Keratinocyte (primary cell): ENCODE measurements around the gene TDP2. TPM values are rescaled to one million over a fixed set of nuclear protein-coding genes. Genes with fewer than 3 reads are reported as not detected.
"Not testable (repeated sequence)": the region's sequence is repeated elsewhere in the genome, so short reads cannot be mapped to it uniquely, and the experiment has no call there.

Experiments
- DNase-seq: peaks from one replicate; pipeline ENCODE4 v3.0.0-alpha.2; 2011; ENCODE audit warnings: low read depth, missing footprints, low spot score
- FAIRE-seq: peaks from 2 replicates; lab custom pipeline; 2011; peaks lifted over from hg19 to GRCh38; lab: Jason Lieb, UNC
- H2AFZ ChIP-seq: 2 replicates; pipeline ENCODE4 v1.6.0; 2012; ENCODE audit warnings: low read length, control low read depth, inconsistent platforms; ENCODE audit not compliant: control insufficient read depth
- H3K27ac ChIP-seq: 2 replicates; pipeline ENCODE4 v1.5.1; 2011; ENCODE audit warnings: low read length; ENCODE audit not compliant: control insufficient read depth, insufficient read depth
- H3K27me3 ChIP-seq: 3 replicates; pipeline ENCODE4 v1.6.0; 2011; ENCODE audit warnings: low read length; ENCODE audit not compliant: control insufficient read depth, insufficient read depth; ENCODE audit errors: extremely low read depth
- H3K36me3 ChIP-seq, 2 experiments: 2 replicates in 1 of 2; 3 replicates in 1 of 2; pipeline ENCODE4 v1.5.1; 2011; ENCODE audit warnings: low read length in 2 of 2, mild to moderate bottlenecking in 1 of 2; ENCODE audit not compliant: control insufficient read depth in 2 of 2, insufficient read depth in 2 of 2; ENCODE audit errors: extremely low read depth in 1 of 2
- H3K4me1 ChIP-seq: 3 replicates; pipeline ENCODE4 v1.5.1; 2011; ENCODE audit warnings: low read length; ENCODE audit not compliant: control insufficient read depth, insufficient read depth; ENCODE audit errors: extremely low read depth
- H3K4me2 ChIP-seq: 3 replicates; pipeline ENCODE4 v1.6.0; 2011; ENCODE audit warnings: low read depth, low read length; ENCODE audit not compliant: control insufficient read depth, insufficient read depth; ENCODE audit errors: extremely low read depth
- H3K4me3 ChIP-seq, 3 experiments: fragments of 200-600 bp in 1 of 3; sonication (generic) in 1 of 3; 2 replicates in 2 of 3; 3 replicates in 1 of 3; pipeline ENCODE4 v1.5.1; 2011 to 2016; ENCODE audit warnings: low read length in 3 of 3, mild to moderate bottlenecking in 3 of 3, control low read depth in 2 of 3, inconsistent platforms in 1 of 3, low read depth in 1 of 3, mixed read lengths in 1 of 3, mixed run types in 1 of 3, moderate library complexity in 1 of 3; ENCODE audit not compliant: control insufficient read depth in 2 of 3, insufficient read depth in 2 of 3; ENCODE audit errors: extremely low read depth in 1 of 3
- H3K79me2 ChIP-seq: 2 replicates; pipeline ENCODE4 v1.6.0; 2012; ENCODE audit warnings: low read length; ENCODE audit not compliant: control insufficient read depth, insufficient read depth
- H3K9ac ChIP-seq: 3 replicates; pipeline ENCODE4 v1.6.0; 2011; ENCODE audit warnings: low read length; ENCODE audit not compliant: control insufficient read depth, insufficient read depth; ENCODE audit errors: extremely low read depth
- H3K9me1 ChIP-seq: 3 replicates; pipeline ENCODE4 v1.6.0; 2011; ENCODE audit warnings: low read length; ENCODE audit not compliant: control insufficient read depth, insufficient read depth; ENCODE audit errors: extremely low read depth
- H3K9me3 ChIP-seq: 2 replicates; pipeline ENCODE4 v1.5.1; 2012; ENCODE audit warnings: low read depth, low read length; ENCODE audit not compliant: control insufficient read depth
- H4K20me1 ChIP-seq: 3 replicates; pipeline ENCODE4 v1.6.0; 2011; ENCODE audit warnings: low read length; ENCODE audit not compliant: control insufficient read depth, insufficient read depth; ENCODE audit errors: extremely low read depth
- EZH2 ChIP-seq: IDR thresholded peaks from one replicate; pipeline ENCODE4 v1.6.1; 2012; ENCODE audit warnings: inconsistent platforms, mild to moderate bottlenecking, low read length, moderate library complexity
- dilution Hi-C: fragments of 300-500 bp; cut with MboI; formaldehyde crosslinking; loops from one replicate; pipeline ENCODE4 v1.7.0; 2020; ENCODE audit warnings: low sequenced_read_pairs; ENCODE audit not compliant: extremely low pct_ligation_motif_present
- polyA plus RNA-seq, 5 experiments: library from polyadenylated mRNA; depleted of rRNA in 3 of 5; stranded (reverse) in 3 of 5; stranded (forward) in 1 of 5; unstranded in 1 of 5; fragments of >200 nt; gene quantifications; 1 replicate in 1 of 5; 2 replicates in 3 of 5; 3 replicates in 1 of 5; pipeline versions ENCODE4 v1.2.1 to v1.2.3, GENCODE V29; 2011 to 2012; ENCODE audit warnings: missing spikeins in 2 of 5, low read depth in 1 of 5, low replicate concordance in 1 of 5
- TF ChIP-seq, protein P1 (sequence below), 3 experiments: IDR thresholded peaks in 1 of 3; conservative IDR thresholded peaks in 1 of 3; optimal IDR thresholded peaks in 1 of 3; 2 replicates in 2 of 3; 3 replicates in 1 of 3; pipeline versions ENCODE3 to v1.5.1; 2011; ENCODE audit warnings: low read length in 3 of 3, mild to moderate bottlenecking in 3 of 3, moderate library complexity in 2 of 3, control low read depth in 1 of 3, inconsistent platforms in 1 of 3; ENCODE audit not compliant: insufficient read depth in 2 of 3; ENCODE audit errors: extremely low read depth in 1 of 3

TDP2 gene
- polyA plus RNA-seq, 1 donor (not counting 4 experiments of a cell fraction or from before 2014, with no cell fraction given): 39.8 TPM

DNA sequence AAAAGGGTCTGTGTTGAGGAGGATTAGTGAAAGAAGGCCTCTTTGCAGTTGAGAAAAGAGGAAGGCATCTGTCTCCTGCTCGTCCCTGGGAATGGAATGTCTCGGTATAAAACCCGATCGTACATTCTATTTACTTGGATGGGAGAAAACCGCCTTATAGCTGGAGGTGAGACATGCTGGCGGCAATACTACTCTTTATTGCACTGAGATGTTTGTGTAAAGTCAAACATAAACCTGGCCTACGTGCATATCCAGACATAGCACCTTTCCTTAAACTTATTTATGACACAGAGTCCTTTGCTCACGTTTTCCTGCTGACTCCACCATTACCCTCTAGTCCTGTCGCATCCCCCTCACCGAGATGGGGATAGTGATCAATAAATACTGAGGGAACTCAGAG lies 4.5 kb downstream of the TDP2 start:
- Histone ChIP-seq H2AFZ (no peak overlapping the region), H3K79me2 (peaks cover 35% of the 10 kb centered on the region), H3K4me2 (no peak overlapping the region), H3K4me1 (peaks cover 12% of the 10 kb centered on the region), H4K20me1 (no peaks in the 10 kb centered on the region), H3K36me3 (peaks cover 12 to 18% of the 10 kb centered on the region in 2 experiments), H3K27ac (no peak overlapping the region), H3K4me3 (no peak overlapping the region), H3K9ac (no peak overlapping the region), H3K9me1 (no peaks in the 10 kb centered on the region), H3K9me3 (no peaks in the 10 kb centered on the region), H3K27me3 (no peaks in the 10 kb centered on the region)
- no peak for FAIRE-seq
- dilution Hi-C loops: no loop called here
- no peak for TF ChIP-seq EZH2
- TF ChIP-seq, protein P1, sequence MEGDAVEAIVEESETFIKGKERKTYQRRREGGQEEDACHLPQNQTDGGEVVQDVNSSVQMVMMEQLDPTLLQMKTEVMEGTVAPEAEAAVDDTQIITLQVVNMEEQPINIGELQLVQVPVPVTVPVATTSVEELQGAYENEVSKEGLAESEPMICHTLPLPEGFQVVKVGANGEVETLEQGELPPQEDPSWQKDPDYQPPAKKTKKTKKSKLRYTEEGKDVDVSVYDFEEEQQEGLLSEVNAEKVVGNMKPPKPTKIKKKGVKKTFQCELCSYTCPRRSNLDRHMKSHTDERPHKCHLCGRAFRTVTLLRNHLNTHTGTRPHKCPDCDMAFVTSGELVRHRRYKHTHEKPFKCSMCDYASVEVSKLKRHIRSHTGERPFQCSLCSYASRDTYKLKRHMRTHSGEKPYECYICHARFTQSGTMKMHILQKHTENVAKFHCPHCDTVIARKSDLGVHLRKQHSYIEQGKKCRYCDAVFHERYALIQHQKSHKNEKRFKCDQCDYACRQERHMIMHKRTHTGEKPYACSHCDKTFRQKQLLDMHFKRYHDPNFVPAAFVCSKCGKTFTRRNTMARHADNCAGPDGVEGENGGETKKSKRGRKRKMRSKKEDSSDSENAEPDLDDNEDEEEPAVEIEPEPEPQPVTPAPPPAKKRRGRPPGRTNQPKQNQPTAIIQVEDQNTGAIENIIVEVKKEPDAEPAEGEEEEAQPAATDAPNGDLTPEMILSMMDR (optimal IDR thresholded peaks at IDR 0.05 in 1 of 3, IDR thresholded peaks at IDR 0.05 in 1 of 3, conservative IDR thresholded peaks at IDR 0.05 in 1 of 3; ENCODE audit: extremely low read depth in 1 of 3, insufficient read depth in 2 of 3, low read length in 3 of 3): no peak
- DNase-seq: no peak

DNA sequence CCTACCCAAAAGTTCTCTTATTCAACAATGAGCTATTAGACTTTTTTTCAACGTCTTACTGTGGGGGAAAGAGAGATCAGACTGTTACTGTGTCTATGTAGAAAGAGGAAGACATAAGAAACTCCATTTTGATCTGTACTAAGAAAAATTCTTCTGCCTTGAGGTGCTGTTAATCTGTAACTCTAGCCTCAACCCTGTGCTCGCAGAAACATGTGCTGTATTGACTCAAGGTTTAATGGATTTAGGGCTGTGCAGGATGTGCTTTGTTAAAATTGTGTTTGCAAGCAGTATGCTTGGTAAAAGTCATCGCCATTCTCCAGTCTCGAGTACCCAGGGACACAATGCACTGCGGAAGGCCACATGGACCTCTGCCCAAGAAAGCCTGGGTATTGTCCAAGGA lies 4.9 kb downstream of the TDP2 start:
- FAIRE-seq, H4K20me1 ChIP-seq, H3K9me3 ChIP-seq, H2AFZ ChIP-seq, H3K27ac ChIP-seq, H3K9me1 ChIP-seq, H3K4me2 ChIP-seq, H3K27me3 ChIP-seq, DNase-seq, H3K4me3 ChIP-seq, H3K9ac ChIP-seq, dilution Hi-C loops: not testable (repeated sequence)
- Histone ChIP-seq H3K36me3 (peaks cover 12 to 18% of the 10 kb centered on the region in 2 experiments), H3K4me1 (peaks cover 12% of the 10 kb centered on the region), H3K79me2 (peaks cover 33% of the 10 kb centered on the region)

DNA sequence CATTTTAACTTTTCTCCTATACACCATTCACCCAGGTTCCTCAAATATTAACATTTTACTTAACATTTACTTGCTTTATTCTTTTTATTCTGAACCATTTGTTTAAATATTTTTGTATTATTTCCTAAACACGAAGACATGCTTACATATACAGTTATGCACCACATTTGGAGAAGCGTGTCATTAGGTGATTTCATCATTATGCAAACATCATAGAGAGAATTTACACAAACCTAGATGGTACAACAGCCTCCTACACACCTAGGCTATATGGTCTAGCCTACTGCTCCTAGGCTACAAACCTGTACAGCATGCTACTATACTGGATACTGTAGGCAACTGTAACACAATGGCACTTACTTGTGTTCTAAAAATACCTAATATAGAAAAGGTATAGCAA lies 6.6 kb downstream of the TDP2 start:
- dilution Hi-C loops: no loop called here
- H3K36me3 ChIP-seq: peaks cover 13 to 18% of the 10 kb centered on the region in 2 experiments
- no peak overlapping the region for H3K27ac ChIP-seq
- no peaks in the 10 kb centered on the region for H3K9me3 ChIP-seq
- TF ChIP-seq, protein P1 (optimal IDR thresholded peaks at IDR 0.05 in 1 of 3, IDR thresholded peaks at IDR 0.05 in 1 of 3, conservative IDR thresholded peaks at IDR 0.05 in 1 of 3; ENCODE audit: extremely low read depth in 1 of 3, insufficient read depth in 2 of 3, low read length in 3 of 3): no peak
- no peaks in the 10 kb centered on the region for H4K20me1 ChIP-seq
- H3K4me2 ChIP-seq: no peak overlapping the region
- peaks cover 18% of the 10 kb centered on the region for H3K79me2 ChIP-seq
- DNase-seq (no peak), FAIRE-seq (no peak)
- peaks cover 4% of the 10 kb centered on the region for H3K4me1 ChIP-seq
- no peak overlapping the region for H3K4me3 ChIP-seq
- no peaks in the 10 kb centered on the region for H3K9me1 ChIP-seq
- H3K27me3 ChIP-seq: no peaks in the 10 kb centered on the region
- H2AFZ ChIP-seq: no peak overlapping the region
- H3K9ac ChIP-seq: no peak overlapping the region
